Naive thymus-derived CD8-positive, alpha-beta T cell (primary cell): ENCODE measurements around the gene PRIMA1. TPM values are rescaled to one million over a fixed set of nuclear protein-coding genes. Genes with fewer than 3 reads are reported as not detected.

Source experiments
- ATAC-seq, 2 donors: fragments of 150-1000 bp; cut with Tn5 transposase in 1 of 2; sonication (Bioruptor Pico), chemical (Tn5 transposase) in 1 of 2; 1 replicate in 1 of 2; 2 replicates in 1 of 2; pipeline ENCODE4 v1.10.0; 2021; ENCODE audit warnings: mild to moderate bottlenecking in 2 of 2, moderate library complexity in 2 of 2
- POLR2A ChIA-PET: fragments of 350-600 bp; sonication (Branson Sonifier 250); formaldehyde crosslinking; loops from one replicate; lab custom pipeline; 2021; ENCODE audit warnings: antibody characterized with exemption; lab: Charles Lee
- DNase-seq, 10 donors: peaks; one replicate each; pipeline versions ENCODE4 v3.0.0 to v3.0.0-alpha.2; 2020 to 2022
- H3K27ac Mint-ChIP-seq, 10 donors: one replicate each; pipeline ENCODE4 v1.8.0; 2020 to 2022; ENCODE audit warnings: mild to moderate bottlenecking in 10 of 10, mixed read lengths in 10 of 10, moderate library complexity in 4 of 10, inconsistent platforms in 1 of 10
- H3K27me3 Mint-ChIP-seq, 5 donors: one replicate each; pipeline ENCODE4 v1.8.0; 2021 to 2022; ENCODE audit warnings: mixed read lengths in 5 of 5
- H3K36me3 Mint-ChIP-seq, 3 donors: one replicate each; pipeline ENCODE4 v1.8.0; 2020 to 2022; ENCODE audit warnings: mixed read lengths in 3 of 3, mild to moderate bottlenecking in 2 of 3, inconsistent platforms in 1 of 3
- H3K4me1 Mint-ChIP-seq, 4 donors: one replicate each; pipeline ENCODE4 v1.8.0; 2021 to 2022; ENCODE audit warnings: mixed read lengths in 4 of 4
- H3K4me3 Mint-ChIP-seq, 10 donors: one replicate each; pipeline ENCODE4 v1.8.0; 2020 to 2022; ENCODE audit warnings: mild to moderate bottlenecking in 10 of 10, mixed read lengths in 10 of 10, moderate library complexity in 6 of 10, inconsistent platforms in 1 of 10
- H3K9me3 Mint-ChIP-seq, 9 donors: one replicate each; pipeline ENCODE4 v1.8.0; 2020 to 2022; ENCODE audit warnings: mixed read lengths in 9 of 9, mild to moderate bottlenecking in 3 of 9, inconsistent platforms in 1 of 9, moderate library complexity in 1 of 9
- polyA plus RNA-seq, 3 donors: library from polyadenylated mRNA; unstranded; fragments of 300-500 nt; fragmentation: Illumina TruSeq; gene quantifications; one replicate each; pipeline ENCODE4 v1.2.3, GENCODE V29; 2021
- total RNA-seq, 8 experiments: library from RNA in 2 of 8; stranded (reverse) in 2 of 8; gene quantifications; one replicate each; pipeline ENCODE4 v1.2.3 and lab custom pipeline; 2021 to 2026

The PRIMA1 gene
- total and polyA plus RNA-seq, 5 experiments from 2014 or later = not detected

- Mint-ChIP-seq H3K9me3 (peaks cover 0 to 7% (median 0%) of the 10 kb centered on the region in 9 donors), H3K4me1 (no peaks in the 10 kb centered on the region), H3K27me3 (peaks cover 0 to 29% (median 4%) of the 10 kb centered on the region in 5 donors), H3K4me3 (no peak overlapping the region), H3K27ac (no peak overlapping the region), H3K36me3 (no peaks in the 10 kb centered on the region)
- no peak for ATAC-seq
- no peak for DNase-seq
- POLR2A ChIA-PET = no interaction called here
These were observed 16.0 kb downstream of the PRIMA1 start for GRCh38 chr14:93772263-93772662.

- Mint-ChIP-seq H3K36me3 (no peaks in the 10 kb centered on the region), H3K27ac (no peak overlapping the region), H3K9me3 (peaks cover 0 to 1% (median 0%) of the 10 kb centered on the region in 9 donors), H3K27me3 (peaks cover 6 to 54% (median 20%) of the 10 kb centered on the region in 5 donors), H3K4me1 (peaks cover 0 to 3% (median 0%) of the 10 kb centered on the region in 4 donors), H3K4me3 (no peak overlapping the region)
- POLR2A ChIA-PET = no interaction called here
- ATAC-seq = no peak
- no peak for DNase-seq
These were observed 22.3 kb downstream of the PRIMA1 start for GRCh38 chr14:93765970-93766369.

GRCh38 chr14:93765155-93765554, 23.1 kb downstream of the PRIMA1 start:
- Mint-ChIP-seq H3K27ac (no peak overlapping the region), H3K4me1 (peaks cover 0 to 4% (median 1%) of the 10 kb centered on the region in 4 donors), H3K4me3 (no peak overlapping the region), H3K9me3 (peaks cover 0 to 2% (median 0%) of the 10 kb centered on the region in 9 donors), H3K27me3 (peaks cover 10 to 54% (median 20%) of the 10 kb centered on the region in 5 donors), H3K36me3 (no peaks in the 10 kb centered on the region)
- ATAC-seq (no peak), DNase-seq (no peak)
- POLR2A ChIA-PET = no interaction called here

GRCh38 chr14:93764211-93764659, 24.1 kb downstream of the PRIMA1 start:
- H3K27ac Mint-ChIP-seq = no peak overlapping the region
- H3K27me3 Mint-ChIP-seq = peaks cover 10 to 51% (median 20%) of the 10 kb centered on the region in 5 donors
- no peak overlapping the region for H3K4me3 Mint-ChIP-seq
- POLR2A ChIA-PET = no interaction called here
- ATAC-seq (no peak), DNase-seq (no peak)
- peaks cover 0 to 2% (median 0%) of the 10 kb centered on the region in 9 donors for H3K9me3 Mint-ChIP-seq
- no peaks in the 10 kb centered on the region for H3K36me3 Mint-ChIP-seq
- peaks cover 0 to 4% (median 1%) of the 10 kb centered on the region in 4 donors for H3K4me1 Mint-ChIP-seq

- POLR2A ChIA-PET = no interaction called here
- peaks cover 0 to 2% (median 0%) of the 10 kb centered on the region in 9 donors for H3K9me3 Mint-ChIP-seq
- peaks cover 0 to 4% (median 1%) of the 10 kb centered on the region in 4 donors for H3K4me1 Mint-ChIP-seq
- peaks cover 8 to 38% (median 14%) of the 10 kb centered on the region in 5 donors for H3K27me3 Mint-ChIP-seq
- ATAC-seq (no peak), DNase-seq (no peak)
- H3K4me3 Mint-ChIP-seq = no peak overlapping the region
- H3K36me3 Mint-ChIP-seq = no peaks in the 10 kb centered on the region
- H3K27ac Mint-ChIP-seq = no peak overlapping the region
These were observed 28.5 kb downstream of the PRIMA1 start for GRCh38 chr14:93759719-93760307.

GRCh38 chr14:93757206-93757605, 31.1 kb downstream of the PRIMA1 start:
- H3K9me3 Mint-ChIP-seq = peaks cover 0 to 2% (median 0%) of the 10 kb centered on the region in 9 donors
- no peak overlapping the region for H3K4me3 Mint-ChIP-seq
- DNase-seq (no peak), ATAC-seq (no peak)
- peaks cover 0 to 2% (median under 1%) of the 10 kb centered on the region in 4 donors for H3K4me1 Mint-ChIP-seq
- H3K27ac Mint-ChIP-seq = no peak overlapping the region
- POLR2A ChIA-PET = no interaction called here
- H3K27me3 Mint-ChIP-seq = peaks cover 3 to 16% (median 11%) of the 10 kb centered on the region in 5 donors
- H3K36me3 Mint-ChIP-seq = no peaks in the 10 kb centered on the region

GRCh38 chr14:93753647-93754046, 34.6 kb downstream of the PRIMA1 start:
- Mint-ChIP-seq H3K36me3 (no peaks in the 10 kb centered on the region), H3K27ac (no peak overlapping the region), H3K4me1 (no peaks in the 10 kb centered on the region), H3K27me3 (peaks cover 0 to 6% (median 1%) of the 10 kb centered on the region in 5 donors), H3K9me3 (no peaks in the 10 kb centered on the region), H3K4me3 (no peak overlapping the region)
- DNase-seq (no peak), ATAC-seq (no peak)
- POLR2A ChIA-PET = no interaction called here

- DNase-seq = no peak
- H3K9me3 Mint-ChIP-seq = no peaks in the 10 kb centered on the region
- peaks cover 0 to 6% (median 1%) of the 10 kb centered on the region in 5 donors for H3K27me3 Mint-ChIP-seq
- POLR2A ChIA-PET = no interaction called here
- no peak overlapping the region for H3K4me3 Mint-ChIP-seq
- H3K27ac Mint-ChIP-seq = no peak overlapping the region
- ATAC-seq = no peak
- H3K36me3 Mint-ChIP-seq = no peaks in the 10 kb centered on the region
- H3K4me1 Mint-ChIP-seq = no peaks in the 10 kb centered on the region
These were observed 35.2 kb downstream of the PRIMA1 start for GRCh38 chr14:93752980-93753561.

GRCh38 chr14:93751946-93752655, 36.2 kb downstream of the PRIMA1 start:
- H3K4me1 Mint-ChIP-seq = peaks cover 0 to 4% (median 0%) of the 10 kb centered on the region in 4 donors
- POLR2A ChIA-PET = no interaction called here
- H3K36me3 Mint-ChIP-seq = no peaks in the 10 kb centered on the region
- no peak for ATAC-seq
- no peak overlapping the region for H3K27ac Mint-ChIP-seq
- no peaks in the 10 kb centered on the region for H3K9me3 Mint-ChIP-seq
- DNase-seq = no peak
- H3K4me3 Mint-ChIP-seq = no peak overlapping the region
- H3K27me3 Mint-ChIP-seq = peaks cover 0 to 7% (median 5%) of the 10 kb centered on the region in 5 donors

- DNase-seq = no peak
- Mint-ChIP-seq H3K4me1 (peaks cover 0 to 4% (median 0%) of the 10 kb centered on the region in 4 donors), H3K4me3 (no peak overlapping the region), H3K27me3 (peaks cover 0 to 14% (median 5%) of the 10 kb centered on the region in 5 donors), H3K9me3 (no peaks in the 10 kb centered on the region), H3K36me3 (no peaks in the 10 kb centered on the region), H3K27ac (no peak overlapping the region)
- POLR2A ChIA-PET = no interaction called here
- no peak for ATAC-seq
These were observed 39.2 kb downstream of the PRIMA1 start for GRCh38 chr14:93749076-93749420.

- no peak for ATAC-seq
- no peak overlapping the region for H3K4me3 Mint-ChIP-seq
These were observed 39.8 kb downstream of the PRIMA1 start for GRCh38 chr14:93748208-93749075.

GRCh38 chr14:93747560-93747959, 40.7 kb downstream of the PRIMA1 start:
- peaks cover 0 to 4% (median 0%) of the 10 kb centered on the region in 4 donors for H3K4me1 Mint-ChIP-seq
- H3K27ac Mint-ChIP-seq = no peak overlapping the region
- DNase-seq (no peak), ATAC-seq (no peak)
- no peaks in the 10 kb centered on the region for H3K9me3 Mint-ChIP-seq
- no peaks in the 10 kb centered on the region for H3K36me3 Mint-ChIP-seq
- H3K4me3 Mint-ChIP-seq = no peak overlapping the region
- H3K27me3 Mint-ChIP-seq = peaks cover 1 to 14% (median 7%) of the 10 kb centered on the region in 5 donors
- POLR2A ChIA-PET = no interaction called here

More at GRCh38 chr14:93748208-93749075, 39.8 kb downstream of the PRIMA1 start:
- H3K9me3 Mint-ChIP-seq = no peaks in the 10 kb centered on the region
- peaks cover 0 to 4% (median 0%) of the 10 kb centered on the region in 4 donors for H3K4me1 Mint-ChIP-seq
- H3K27ac Mint-ChIP-seq = no peak overlapping the region
- POLR2A ChIA-PET = no interaction called here
- DNase-seq = no peak
- H3K27me3 Mint-ChIP-seq = peaks cover 0 to 14% (median 5%) of the 10 kb centered on the region in 5 donors
- no peaks in the 10 kb centered on the region for H3K36me3 Mint-ChIP-seq
